Gastroesophageal sphincter (tissue), 3 donors: ENCODE measurements around the gene OR10H1.

Experiments
- CTCF ChIP-seq, 4 experiments: fragments of 200-600 bp in 2 of 4; fragments of 450-650 bp in 2 of 4; sonication (generic) in 1 of 4; IDR thresholded peaks; one replicate each; pipeline ENCODE4 v1.5.1; 2017 to 2019; ENCODE audit warnings: antibody characterized with exemption in 4 of 4, mild to moderate bottlenecking in 2 of 4, moderate library complexity in 2 of 4
- EP300 ChIP-seq: sonication (generic); formaldehyde crosslinking; IDR thresholded peaks from one replicate; pipeline ENCODE4 v1.6.1; 2017; ENCODE audit warnings: antibody characterized with exemption, mild to moderate bottlenecking
- POLR2A ChIP-seq, 2 donors: fragments of 450-650 bp; IDR thresholded peaks; one replicate each; pipeline ENCODE4 v1.6.1; 2017; ENCODE audit warnings: antibody characterized with exemption in 2 of 2, mild to moderate bottlenecking in 2 of 2, moderate library complexity in 1 of 2

GRCh38 chr19:15837221-15837731, 21.8 kb upstream of the OR10H1 start:
- TF ChIP-seq CTCF (IDR thresholded peaks at IDR 0.05) = no peak
- TF ChIP-seq EP300 = no peak
- TF ChIP-seq POLR2A (IDR thresholded peaks at IDR 0.05) = no peak
